HEK293 (cell line): ENCODE results near the gene CD74.
"Not testable (repeated sequence)": the region's sequence is repeated elsewhere in the genome, so short reads cannot be mapped to it uniquely, and the experiment has no call there.

ENCODE experiments used
- CTCF ChIA-PET: fragments of 350-600 bp; formaldehyde crosslinking; extraction: SDS; loops from one replicate; lab custom pipeline; 2021; ENCODE audit warnings: antibody characterized with exemption; lab: Yijun Ruan, JAX
- POLR2A ChIA-PET: fragments of 300-600 bp; formaldehyde crosslinking; extraction: SDS; loops from one replicate; lab custom pipeline; 2020; ENCODE audit warnings: antibody characterized with exemption, inconsistent platforms; lab: Yijun Ruan, JAX
- H3K27ac ChIP-seq: fragments of 200-500 bp; sonication (Bioruptor generic); 2 replicates; pipeline ENCODE4 v1.5.1; 2014; ENCODE audit warnings: low read depth, low read length, control low read depth, inconsistent platforms; ENCODE audit errors: extremely low read depth
- H3K36me3 ChIP-seq, 2 experiments: fragments of 200-500 bp in 1 of 2; sonication (Bioruptor generic) in 1 of 2; 1 replicate in 1 of 2; 2 replicates in 1 of 2; pipeline ENCODE4 v1.5.1; 2014 to 2017; ENCODE audit warnings: inconsistent platforms in 2 of 2, low read length in 2 of 2; ENCODE audit not compliant: control insufficient read depth in 2 of 2, insufficient read depth in 1 of 2
- H3K4me1 ChIP-seq: fragments of 200-500 bp; sonication (Bioruptor generic); 2 replicates; pipeline ENCODE4 v1.5.1; 2014; ENCODE audit warnings: mild to moderate bottlenecking, low read length, inconsistent platforms; ENCODE audit not compliant: control insufficient read depth, insufficient read depth
- H3K4me3 ChIP-seq: 2 replicates; pipeline ENCODE4 v1.5.1; 2011; ENCODE audit warnings: low read depth, mild to moderate bottlenecking, control low read depth, low read length, moderate library complexity
- H3K9me3 ChIP-seq: fragments of 200-500 bp; sonication (Bioruptor generic); 2 replicates; pipeline ENCODE4 v1.5.1; 2014; ENCODE audit warnings: low read depth, low read length, inconsistent platforms; ENCODE audit not compliant: control insufficient read depth, insufficient read depth
- FEZF1 ChIP-seq: fragments of 450-650 bp; formaldehyde crosslinking; IDR thresholded peaks from 2 replicates; pipeline ENCODE4 v1.5.1; 2016; ENCODE audit warnings: missing biosample characterization, missing genetic modification characterization
- IKZF3 ChIP-seq: fragments of 450-650 bp; IDR thresholded peaks from 2 replicates; pipeline ENCODE4 v1.5.0; 2018; ENCODE audit warnings: missing biosample characterization, mild to moderate bottlenecking, missing genetic modification characterization, moderate library complexity
- KLF1 ChIP-seq: fragments of 450-650 bp; formaldehyde crosslinking; IDR thresholded peaks from 2 replicates; pipeline ENCODE4 v1.5.1; 2016; ENCODE audit warnings: missing biosample characterization, missing genetic modification characterization
- YY2 ChIP-seq: fragments of 450-650 bp; formaldehyde crosslinking; IDR thresholded peaks from 2 replicates; pipeline ENCODE4 v1.5.1; 2016; ENCODE audit warnings: missing biosample characterization, missing genetic modification characterization
- ZFP41 ChIP-seq: fragments of 450-650 bp; formaldehyde crosslinking; IDR thresholded peaks from 2 replicates; pipeline ENCODE4 v1.5.1; 2016; ENCODE audit warnings: missing biosample characterization, missing genetic modification characterization, borderline replicate concordance
- ZNF2 ChIP-seq: fragments of 450-650 bp; formaldehyde crosslinking; IDR thresholded peaks from 2 replicates; pipeline ENCODE4 v1.5.1; 2016; ENCODE audit warnings: missing biosample characterization, missing genetic modification characterization
- ZNF341 ChIP-seq: fragments of 450-650 bp; formaldehyde crosslinking; IDR thresholded peaks from 2 replicates; pipeline ENCODE4; 2016; ENCODE audit warnings: low read depth, missing biosample characterization, missing genetic modification characterization
- ZNF394 ChIP-seq: fragments of 450-650 bp; formaldehyde crosslinking; IDR thresholded peaks from 2 replicates; pipeline ENCODE4 v1.5.1; 2016; ENCODE audit warnings: missing biosample characterization, missing genetic modification characterization, mild to moderate bottlenecking, moderate library complexity, borderline replicate concordance
- ZNF404 ChIP-seq: fragments of 450-650 bp; formaldehyde crosslinking; IDR thresholded peaks from 2 replicates; pipeline ENCODE4 v1.5.1; 2017; ENCODE audit warnings: missing biosample characterization, missing genetic modification characterization
- ZNF48 ChIP-seq: fragments of 450-650 bp; formaldehyde crosslinking; IDR thresholded peaks from 2 replicates; pipeline ENCODE4 v1.5.1; 2016; ENCODE audit warnings: missing biosample characterization, missing genetic modification characterization
- ZNF544 ChIP-seq: fragments of 450-650 bp; formaldehyde crosslinking; IDR thresholded peaks from 2 replicates; pipeline ENCODE4 v1.5.0; 2017; ENCODE audit warnings: missing biosample characterization, missing genetic modification characterization
- ZNF548 ChIP-seq: fragments of 450-650 bp; formaldehyde crosslinking; IDR thresholded peaks from 2 replicates; pipeline ENCODE4 v1.5.1; 2016; ENCODE audit warnings: missing biosample characterization, missing genetic modification characterization
- ZNF585B ChIP-seq: fragments of 450-650 bp; formaldehyde crosslinking; IDR thresholded peaks from 2 replicates; pipeline ENCODE4 v1.5.1; 2016; ENCODE audit warnings: missing biosample characterization, missing genetic modification characterization
- ZNF677 ChIP-seq: fragments of 450-650 bp; IDR thresholded peaks from 2 replicates; pipeline ENCODE4 v1.5.0; 2018; ENCODE audit warnings: missing biosample characterization, mild to moderate bottlenecking, missing genetic modification characterization, moderate library complexity
- ZSCAN30 ChIP-seq: fragments of 450-650 bp; IDR thresholded peaks from 2 replicates; pipeline ENCODE4 v1.5.1; 2018; ENCODE audit warnings: missing biosample characterization, mild to moderate bottlenecking, missing genetic modification characterization, moderate library complexity
- TF ChIP-seq, protein P1 (sequence below): fragments of 450-650 bp; formaldehyde crosslinking; IDR thresholded peaks from 2 replicates; pipeline ENCODE4 v1.5.1; 2017; ENCODE audit warnings: missing biosample characterization, missing genetic modification characterization
- TF ChIP-seq, protein P2 (sequence below): fragments of 450-650 bp; formaldehyde crosslinking; IDR thresholded peaks from 2 replicates; pipeline ENCODE4 v1.5.1; 2017; ENCODE audit warnings: missing biosample characterization, mild to moderate bottlenecking, missing genetic modification characterization, moderate library complexity
- TF ChIP-seq, protein P3 (sequence below): fragments of 450-650 bp; formaldehyde crosslinking; IDR thresholded peaks from 2 replicates; pipeline ENCODE4 v1.5.1; 2016; ENCODE audit warnings: missing biosample characterization, missing genetic modification characterization, low read depth
- TF ChIP-seq, protein P4 (sequence below): fragments of 450-650 bp; formaldehyde crosslinking; IDR thresholded peaks from 2 replicates; pipeline ENCODE4 v1.5.1; 2016; ENCODE audit warnings: missing biosample characterization, missing genetic modification characterization
- TF ChIP-seq, protein P5 (sequence below): fragments of 450-650 bp; formaldehyde crosslinking; IDR thresholded peaks from 2 replicates; pipeline ENCODE4 v1.5.1; 2016; ENCODE audit warnings: missing biosample characterization, missing genetic modification characterization

The CD74 gene

DNA sequence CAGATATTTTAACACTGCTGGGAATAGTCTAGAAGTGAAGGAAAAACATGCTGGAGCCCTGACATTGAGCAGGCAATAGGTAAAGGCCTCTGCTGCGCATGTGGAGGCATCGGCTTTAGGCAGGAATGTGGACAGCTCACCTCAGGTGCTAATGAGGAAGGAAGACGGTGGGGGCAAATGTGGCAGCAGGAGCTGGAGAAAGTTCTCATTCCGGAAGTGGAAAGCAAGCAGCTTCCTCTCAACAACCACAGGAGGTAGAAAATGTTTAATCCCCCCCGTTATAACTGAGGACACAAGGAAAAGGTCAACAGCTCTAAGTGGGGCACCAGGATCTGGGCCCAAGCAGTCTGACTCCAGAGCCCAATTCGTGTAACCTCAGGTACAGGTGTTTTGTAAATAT lies 44.4 kb upstream of the CD74 start (continued):
- TF ChIP-seq ZNF677 (tag by site-specific recombination) (no peak), ZNF2 (tag by site-specific recombination) (no peak), IKZF3 (tag by site-specific recombination) (no peak), ZNF48 (tag by site-specific recombination) (no peak), ZNF585B (tag by site-specific recombination) (no peak)
- TF ChIP-seq, protein P1, sequence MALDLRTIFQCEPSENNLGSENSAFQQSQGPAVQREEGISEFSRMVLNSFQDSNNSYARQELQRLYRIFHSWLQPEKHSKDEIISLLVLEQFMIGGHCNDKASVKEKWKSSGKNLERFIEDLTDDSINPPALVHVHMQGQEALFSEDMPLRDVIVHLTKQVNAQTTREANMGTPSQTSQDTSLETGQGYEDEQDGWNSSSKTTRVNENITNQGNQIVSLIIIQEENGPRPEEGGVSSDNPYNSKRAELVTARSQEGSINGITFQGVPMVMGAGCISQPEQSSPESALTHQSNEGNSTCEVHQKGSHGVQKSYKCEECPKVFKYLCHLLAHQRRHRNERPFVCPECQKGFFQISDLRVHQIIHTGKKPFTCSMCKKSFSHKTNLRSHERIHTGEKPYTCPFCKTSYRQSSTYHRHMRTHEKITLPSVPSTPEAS, result no peak
- TF ChIP-seq, protein P2, sequence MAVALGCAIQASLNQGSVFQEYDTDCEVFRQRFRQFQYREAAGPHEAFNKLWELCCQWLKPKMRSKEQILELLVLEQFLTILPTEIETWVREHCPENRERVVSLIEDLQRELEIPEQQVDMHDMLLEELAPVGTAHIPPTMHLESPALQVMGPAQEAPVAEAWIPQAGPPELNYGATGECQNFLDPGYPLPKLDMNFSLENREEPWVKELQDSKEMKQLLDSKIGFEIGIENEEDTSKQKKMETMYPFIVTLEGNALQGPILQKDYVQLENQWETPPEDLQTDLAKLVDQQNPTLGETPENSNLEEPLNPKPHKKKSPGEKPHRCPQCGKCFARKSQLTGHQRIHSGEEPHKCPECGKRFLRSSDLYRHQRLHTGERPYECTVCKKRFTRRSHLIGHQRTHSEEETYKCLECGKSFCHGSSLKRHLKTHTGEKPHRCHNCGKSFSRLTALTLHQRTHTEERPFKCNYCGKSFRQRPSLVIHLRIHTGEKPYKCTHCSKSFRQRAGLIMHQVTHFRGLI (tag by site-specific recombination), result no peak
- TF ChIP-seq, protein P3, sequence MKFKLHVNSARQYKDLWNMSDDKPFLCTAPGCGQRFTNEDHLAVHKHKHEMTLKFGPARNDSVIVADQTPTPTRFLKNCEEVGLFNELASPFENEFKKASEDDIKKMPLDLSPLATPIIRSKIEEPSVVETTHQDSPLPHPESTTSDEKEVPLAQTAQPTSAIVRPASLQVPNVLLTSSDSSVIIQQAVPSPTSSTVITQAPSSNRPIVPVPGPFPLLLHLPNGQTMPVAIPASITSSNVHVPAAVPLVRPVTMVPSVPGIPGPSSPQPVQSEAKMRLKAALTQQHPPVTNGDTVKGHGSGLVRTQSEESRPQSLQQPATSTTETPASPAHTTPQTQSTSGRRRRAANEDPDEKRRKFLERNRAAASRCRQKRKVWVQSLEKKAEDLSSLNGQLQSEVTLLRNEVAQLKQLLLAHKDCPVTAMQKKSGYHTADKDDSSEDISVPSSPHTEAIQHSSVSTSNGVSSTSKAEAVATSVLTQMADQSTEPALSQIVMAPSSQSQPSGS (tag by site-specific recombination), result no peak

DNA sequence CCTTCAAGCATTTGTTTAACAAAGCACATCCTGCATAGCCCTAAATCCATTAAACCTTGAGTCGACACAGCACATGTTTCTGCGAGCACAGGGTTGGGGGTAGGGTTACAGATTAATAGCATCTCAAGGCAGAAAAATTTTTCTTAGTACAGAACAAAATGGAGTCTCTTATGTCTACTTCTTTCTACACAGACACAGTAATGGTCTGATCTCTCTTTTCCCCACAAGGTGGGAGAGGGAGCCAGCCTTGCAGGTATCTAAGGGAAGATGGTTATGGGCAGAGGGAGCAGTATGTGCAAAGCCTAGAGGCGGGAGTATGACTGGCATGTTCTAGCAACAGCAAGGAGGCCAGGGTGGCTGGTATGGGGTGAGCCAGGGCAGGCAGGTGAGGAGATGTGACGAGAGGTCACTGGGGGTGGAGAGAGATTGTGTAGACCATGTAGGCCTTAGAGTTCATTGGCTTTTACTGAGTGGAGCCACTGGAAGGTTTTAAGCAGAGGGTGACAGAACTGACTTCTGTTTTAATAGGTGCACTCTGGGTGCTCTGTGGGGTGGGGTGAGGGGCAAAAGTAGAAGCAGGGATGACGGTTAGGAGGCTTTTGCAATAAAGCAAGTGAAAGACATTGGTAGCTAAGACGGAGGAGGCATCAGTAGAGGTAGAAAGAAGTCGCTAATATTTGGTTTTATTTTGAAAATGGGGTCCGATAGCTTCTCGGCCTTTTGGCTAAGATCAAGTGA lies 42.0 kb upstream of the CD74 start:
- no peak for TF ChIP-seq ZSCAN30
- no peak for TF ChIP-seq ZFP41 (tag by site-specific recombination)
- TF ChIP-seq FEZF1 (tag by site-specific recombination), result no peak
- TF ChIP-seq, protein P4, sequence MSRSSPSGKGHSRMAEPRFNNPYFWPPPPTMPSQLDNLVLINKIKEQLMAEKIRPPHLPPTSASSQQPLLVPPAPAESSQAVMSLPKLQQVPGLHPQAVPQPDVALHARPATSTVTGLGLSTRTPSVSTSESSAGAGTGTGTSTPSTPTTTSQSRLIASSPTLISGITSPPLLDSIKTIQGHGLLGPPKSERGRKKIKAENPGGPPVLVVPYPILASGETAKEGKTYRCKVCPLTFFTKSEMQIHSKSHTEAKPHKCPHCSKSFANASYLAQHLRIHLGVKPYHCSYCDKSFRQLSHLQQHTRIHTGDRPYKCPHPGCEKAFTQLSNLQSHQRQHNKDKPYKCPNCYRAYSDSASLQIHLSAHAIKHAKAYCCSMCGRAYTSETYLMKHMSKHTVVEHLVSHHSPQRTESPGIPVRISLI, result no peak
- no peaks in the 10 kb centered on the region for H3K4me1 ChIP-seq
- no peak overlapping the region for H3K27ac ChIP-seq
- no peak overlapping the region for H3K4me3 ChIP-seq
- POLR2A ChIA-PET, result no interaction called here
- no peaks in the 10 kb centered on the region for H3K9me3 ChIP-seq
- CTCF ChIA-PET, result interaction anchor here (0.7 to 3.3 kb wide), 3 partner anchors 69 to 90 kb away, joined by 3 to 11 read pairs (median 8); no protein-coding TSS in a partner anchor
- no peaks in the 10 kb centered on the region for H3K36me3 ChIP-seq

DNA sequence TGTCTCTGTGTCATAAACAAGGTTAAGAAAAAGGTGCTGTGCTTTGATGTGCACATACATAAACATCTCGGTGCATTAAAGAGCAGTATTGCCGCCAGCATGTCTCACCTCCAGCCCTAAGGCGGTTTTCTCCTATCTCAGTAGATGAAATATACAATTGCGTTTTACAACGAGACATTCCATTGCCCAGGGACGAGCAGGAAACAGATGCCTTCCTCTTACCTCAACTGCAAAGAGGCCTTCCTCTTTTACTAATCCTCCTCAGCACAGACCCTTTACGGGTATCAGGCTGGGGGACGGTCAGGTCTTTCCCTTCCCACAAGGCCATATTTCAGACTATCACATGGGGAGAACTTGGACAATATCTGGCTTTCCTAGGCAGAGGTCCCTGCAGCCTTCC lies 41.3 kb upstream of the CD74 start:
- CTCF ChIA-PET, H3K4me1 ChIP-seq, H3K9me3 ChIP-seq, POLR2A ChIA-PET, H3K36me3 ChIP-seq, H3K27ac ChIP-seq, H3K4me3 ChIP-seq: not testable (repeated sequence)

DNA sequence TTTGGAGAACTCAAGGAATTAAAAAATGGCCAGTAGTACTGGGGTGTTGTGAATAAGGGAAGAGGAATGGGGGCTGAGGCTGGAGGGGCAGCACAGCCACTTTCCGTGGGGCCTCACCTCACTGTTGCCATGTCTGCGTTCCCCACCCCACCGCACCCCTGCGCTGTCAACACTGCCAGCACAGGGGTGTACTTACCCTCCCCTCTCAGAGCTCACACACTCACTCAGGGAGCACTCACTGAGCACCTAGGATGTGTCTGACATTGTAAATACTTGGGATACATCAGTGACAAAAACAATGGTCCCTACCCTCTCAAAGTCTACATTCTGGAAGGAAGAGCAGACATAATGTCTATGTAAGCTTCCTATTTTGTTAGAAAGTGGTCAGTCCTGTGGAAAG lies 40.2 kb upstream of the CD74 start:
- Histone ChIP-seq H3K27ac (no peak overlapping the region), H3K4me1 (peaks cover under 1% of the 10 kb centered on the region)
- no peak for TF ChIP-seq ZNF544
- TF ChIP-seq KLF1 (tag by site-specific recombination), result no peak
- TF ChIP-seq, protein P3 (tag by site-specific recombination), result no peak
- no peak for TF ChIP-seq ZNF394 (tag by site-specific recombination)
- no peak for TF ChIP-seq ZNF548 (tag by site-specific recombination)
- TF ChIP-seq ZNF404 (tag by site-specific recombination), result no peak
- TF ChIP-seq, protein P5, sequence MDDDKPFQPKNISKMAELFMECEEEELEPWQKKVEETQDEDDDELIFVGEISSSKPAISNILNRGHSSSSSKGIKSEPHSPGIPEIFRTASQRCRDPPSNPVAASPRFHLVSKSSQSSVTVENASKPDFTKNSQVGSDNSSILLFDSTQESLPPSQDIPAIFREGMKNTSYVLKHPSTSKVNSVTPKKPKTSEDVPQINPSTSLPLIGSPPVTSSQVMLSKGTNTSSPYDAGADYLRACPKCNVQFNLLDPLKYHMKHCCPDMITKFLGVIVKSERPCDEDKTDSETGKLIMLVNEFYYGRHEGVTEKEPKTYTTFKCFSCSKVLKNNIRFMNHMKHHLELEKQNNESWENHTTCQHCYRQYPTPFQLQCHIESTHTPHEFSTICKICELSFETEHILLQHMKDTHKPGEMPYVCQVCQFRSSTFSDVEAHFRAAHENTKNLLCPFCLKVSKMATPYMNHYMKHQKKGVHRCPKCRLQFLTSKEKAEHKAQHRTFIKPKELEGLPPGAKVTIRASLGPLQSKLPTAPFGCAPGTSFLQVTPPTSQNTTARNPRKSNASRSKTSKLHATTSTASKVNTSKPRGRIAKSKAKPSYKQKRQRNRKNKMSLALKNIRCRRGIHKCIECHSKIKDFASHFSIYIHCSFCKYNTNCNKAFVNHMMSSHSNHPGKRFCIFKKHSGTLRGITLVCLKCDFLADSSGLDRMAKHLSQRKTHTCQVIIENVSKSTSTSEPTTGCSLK (tag by site-specific recombination), result no peak
- no peak for TF ChIP-seq YY2 (tag by site-specific recombination)
- no peak for TF ChIP-seq ZNF341 (tag by site-specific recombination)
- no peak for TF ChIP-seq FEZF1 (tag by site-specific recombination)

More for the DNA sequence above, 40.2 kb upstream of the CD74 start:
- no peaks in the 10 kb centered on the region for H3K9me3 ChIP-seq
- peaks cover 4 to 13% of the 10 kb centered on the region in 2 experiments; a peak in 2 of 3 replicates for H3K36me3 ChIP-seq
- ChIA-PET POLR2A (no interaction called here), CTCF (no interaction called here)
- no peak overlapping the region for H3K4me3 ChIP-seq
